GM12878 (cell line): ENCODE data around the gene DCTPP1. TPM values are rescaled to one million over a fixed set of nuclear protein-coding genes. Genes with fewer than 3 reads are reported as not detected.

Experiments
- ATAC-seq: fragments of 200-7000 bp; cut with Tn5 transposase; 3 replicates; pipeline ENCODE4 v1.9.1; 2020; ENCODE audit warnings: mild to moderate bottlenecking, moderate library complexity
- BruUV-seq: library from RNA; stranded (reverse); fragments of 400-500 nt; replicated peaks from 2 replicates; lab custom pipeline; 2021; lab: Mats Ljungman, UMichigan
- CTCF ChIA-PET: fragments of 300-600 bp; sonication (Branson Sonifier 250); formaldehyde crosslinking; extraction: SDS; loops from one replicate; lab custom pipeline; 2021; ENCODE audit warnings: inconsistent platforms; lab: Yijun Ruan, JAX
- POLR2A ChIA-PET: fragments of 350-600 bp; formaldehyde crosslinking; extraction: SDS; loops from one replicate; lab custom pipeline; 2021; ENCODE audit warnings: inconsistent platforms; lab: Charles Lee
- RAD21 ChIA-PET: fragments of 300-600 bp; sonication (Branson Sonifier 250); formaldehyde crosslinking; loops from one replicate; lab custom pipeline; 2023; ENCODE audit warnings: antibody characterized with exemption; ENCODE audit not compliant: unreplicated experiment; lab: Charles Lee
- SMC1A ChIA-PET: fragments of 300-600 bp; sonication (Branson Sonifier 250); formaldehyde crosslinking; loops from one replicate; lab custom pipeline; 2023; ENCODE audit not compliant: unreplicated experiment, uncharacterized antibody; lab: Charles Lee
- DNase-seq: peaks from one replicate; pipeline ENCODE4 v3.0.0-alpha.2; 2011; ENCODE audit warnings: low read depth, low spot score
- FAIRE-seq: peaks from 3 replicates; lab custom pipeline; 2011; peaks lifted over from hg19 to GRCh38; lab: Jason Lieb, UNC
- H2AFZ ChIP-seq: 2 replicates; pipeline ENCODE4 v1.6.0; 2011; ENCODE audit warnings: low read depth, low read length, control low read depth; ENCODE audit not compliant: control insufficient read depth
- H3K27ac ChIP-seq: 2 replicates; pipeline ENCODE4 v1.5.1; 2011; ENCODE audit warnings: control low read depth; ENCODE audit not compliant: control insufficient read depth, insufficient read depth
- H3K27me3 ChIP-seq, 2 experiments: replicated peaks in 1 of 2; 2 replicates each; pipeline versions ENCODE4 v1.6.0 to v1.6.1; 2011; ENCODE audit warnings: low read length in 1 of 2; ENCODE audit not compliant: control insufficient read depth in 2 of 2, insufficient read depth in 2 of 2
- H3K36me3 ChIP-seq, 2 experiments: 2 replicates each; pipeline ENCODE4 v1.5.1; 2011; ENCODE audit warnings: low read length in 1 of 2; ENCODE audit not compliant: control insufficient read depth in 2 of 2, insufficient read depth in 2 of 2
- H3K4me1 ChIP-seq: 2 replicates; pipeline ENCODE4 v1.6.1; 2011; ENCODE audit warnings: mild to moderate bottlenecking, low read length, moderate library complexity, mixed read lengths; ENCODE audit not compliant: control insufficient read depth, insufficient read depth
- H3K4me2 ChIP-seq: 2 replicates; pipeline ENCODE4 v1.6.0; 2011; ENCODE audit warnings: control low read depth; ENCODE audit not compliant: control insufficient read depth, insufficient read depth
- H3K4me3 ChIP-seq: fragments of 200-600 bp; sonication (generic); 2 replicates; pipeline ENCODE4 v1.5.1; 2016
- H3K79me2 ChIP-seq: 2 replicates; pipeline ENCODE4 v1.6.0; 2011; ENCODE audit warnings: low read length; ENCODE audit not compliant: control insufficient read depth, insufficient read depth
- H3K9ac ChIP-seq: 2 replicates; pipeline ENCODE4 v1.8.0; 2011; ENCODE audit warnings: low read length, control low read depth, mixed read lengths; ENCODE audit not compliant: control insufficient read depth, insufficient read depth
- H3K9me3 ChIP-seq: replicated peaks from 3 replicates; pipeline ENCODE4 v1.5.1; 2011; ENCODE audit warnings: mild to moderate bottlenecking, low read length; ENCODE audit not compliant: control insufficient read depth, insufficient read depth
- H4K20me1 ChIP-seq: 2 replicates; pipeline ENCODE4 v1.6.0; 2011; ENCODE audit not compliant: control insufficient read depth, insufficient read depth
- CHD1 ChIP-seq: IDR thresholded peaks from 2 replicates; pipeline ENCODE4 v1.6.1; 2012; ENCODE audit warnings: low read depth, low read length, improper control_type of control experiment
- MEF2B ChIP-seq: fragments of 450-650 bp; IDR thresholded peaks from 2 replicates; pipeline ENCODE4 v1.6.1; 2018; ENCODE audit warnings: mild to moderate bottlenecking, moderate library complexity; ENCODE audit not compliant: partially characterized antibody, poor library complexity, severe bottlenecking
- WGBS: methylation state at CpG from one replicate; pipeline ENCODE4 v1.1.6; 2016; ENCODE audit warnings: low lambda C conversion rate; ENCODE audit not compliant: insufficient replicate concordance, insufficient coverage; ENCODE audit errors: missing lambda C conversion rate; 5-methylcytosine and 5-hydroxymethylcytosine counted together
- in situ Hi-C: fragments of 300-500 bp; cut with MboI; formaldehyde crosslinking; loops from 9 replicates; pipeline ENCODE4 v1.14.3; 2018; ENCODE audit warnings: mixed read lengths
- intact Hi-C: fragments of 100-400 bp; cut with micrococcal nuclease; formaldehyde crosslinking; loops from one replicate; pipeline ENCODE4 v1.14.2; 2022; ENCODE audit not compliant: unreplicated experiment
- polyA plus RNA-seq, 11 experiments: library from polyadenylated mRNA; depleted of rRNA in 4 of 11; unstranded in 6 of 11; stranded (reverse) in 5 of 11; fragments of >200 nt; fragmentation: Nextera tagmentation in 4 of 11; fragmentation: Illumina TruSeq in 1 of 11; extraction: Ambion mirVana in 4 of 11; extraction: Trizol in 1 of 11; gene quantifications; 1 replicate in 1 of 11; 2 replicates in 10 of 11; pipeline versions ENCODE4 v1.2.1 to v1.2.3, GENCODE V29; 2011 to 2016; ENCODE audit warnings: inconsistent platforms in 2 of 11, missing spikeins in 2 of 11, low read depth in 1 of 11
- total RNA-seq, 4 experiments: library from RNA; depleted of rRNA in 3 of 4; stranded (reverse); fragments of >200 nt in 3 of 4; fragmentation: Illumina TruSeq in 1 of 4; extraction: Trizol in 1 of 4; gene quantifications; 2 replicates each; pipeline versions ENCODE4 v1.2.1 to v1.2.3, GENCODE V29; 2013 to 2021
- TF ChIP-seq, protein P1 (sequence below): fragments of 450-650 bp; IDR thresholded peaks from 2 replicates; pipeline ENCODE4 v1.6.1; 2016; ENCODE audit warnings: mild to moderate bottlenecking
- TF ChIP-seq, protein P2 (sequence below): fragments of 450-650 bp; IDR thresholded peaks from 2 replicates; pipeline ENCODE4 v1.6.1; 2017; ENCODE audit warnings: mild to moderate bottlenecking, low read depth, inconsistent platforms; ENCODE audit not compliant: poor library complexity, severe bottlenecking

DCTPP1 gene
- total and polyA plus RNA-seq, 10 of the 15 experiments (the other 5 are each of a cell fraction or from before 2014, with no cell fraction given) = 72.1 to 266 (median 157) TPM

DNA sequence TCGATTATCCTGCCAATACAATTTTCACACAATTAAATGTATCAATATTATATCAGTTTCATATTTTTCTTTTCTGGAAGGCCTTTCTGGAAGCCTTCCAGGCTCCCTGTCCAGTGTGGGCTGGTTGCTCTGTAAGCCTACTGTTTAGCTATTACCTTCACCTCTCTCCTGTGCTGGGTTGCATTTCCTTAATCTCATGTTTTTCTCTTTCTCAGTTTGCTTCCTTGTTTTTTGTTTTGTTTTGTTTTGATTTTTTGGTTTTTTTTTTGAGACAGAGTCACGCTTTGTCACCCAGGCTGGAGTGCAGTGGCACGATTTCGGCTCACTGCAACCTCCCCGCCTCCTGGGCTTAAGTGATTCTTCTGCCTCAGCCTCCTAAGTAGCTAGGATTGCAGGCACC lies 9.0 kb upstream of the DCTPP1 start:
- BruUV-seq = no TSS peak
- no peak; the same call in 2 of the 3 replicates for ATAC-seq
- H4K20me1 ChIP-seq = no peaks in the 10 kb centered on the region
- ChIA-PET RAD21 (interaction anchor here (1.0 to 2.5 kb wide), 3 partner anchors 9 to 128 kb away, joined by 3 to 10 read pairs (median 5); partner anchors contain the start of gene DCTPP1), POLR2A (interaction anchor here (0.6 to 2.6 kb wide), 5 partner anchors 9 to 236 kb away, joined by 3 to 10 read pairs (median 4); partner anchors contain the start of gene DCTPP1), SMC1A (interaction anchor here (0.6 to 4.1 kb wide), 3 partner anchors 9 to 38 kb away, joined by 4 to 18 read pairs (median 5); partner anchors contain the start of gene DCTPP1), CTCF (interaction anchor here (1.2 to 1.8 kb wide), 3 partner anchors 9 to 160 kb away, joined by 5 to 9 read pairs (median 6); partner anchors contain the start of gene DCTPP1)
- H3K4me1 ChIP-seq = peaks cover 9% of the 10 kb centered on the region
- H2AFZ ChIP-seq = no peak overlapping the region; the same call in 1 of the 2 replicates
- FAIRE-seq = no peak
- TF ChIP-seq, protein P1, sequence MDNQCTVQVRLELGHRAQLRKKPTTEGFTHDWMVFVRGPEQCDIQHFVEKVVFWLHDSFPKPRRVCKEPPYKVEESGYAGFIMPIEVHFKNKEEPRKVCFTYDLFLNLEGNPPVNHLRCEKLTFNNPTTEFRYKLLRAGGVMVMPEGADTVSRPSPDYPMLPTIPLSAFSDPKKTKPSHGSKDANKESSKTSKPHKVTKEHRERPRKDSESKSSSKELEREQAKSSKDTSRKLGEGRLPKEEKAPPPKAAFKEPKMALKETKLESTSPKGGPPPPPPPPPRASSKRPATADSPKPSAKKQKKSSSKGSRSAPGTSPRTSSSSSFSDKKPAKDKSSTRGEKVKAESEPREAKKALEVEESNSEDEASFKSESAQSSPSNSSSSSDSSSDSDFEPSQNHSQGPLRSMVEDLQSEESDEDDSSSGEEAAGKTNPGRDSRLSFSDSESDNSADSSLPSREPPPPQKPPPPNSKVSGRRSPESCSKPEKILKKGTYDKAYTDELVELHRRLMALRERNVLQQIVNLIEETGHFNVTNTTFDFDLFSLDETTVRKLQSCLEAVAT = peak; percentile 35; the same call in 1 of the 2 replicates
- TF ChIP-seq MEF2B = no peak
- no peak for TF ChIP-seq CHD1
- TF ChIP-seq, protein P2, sequence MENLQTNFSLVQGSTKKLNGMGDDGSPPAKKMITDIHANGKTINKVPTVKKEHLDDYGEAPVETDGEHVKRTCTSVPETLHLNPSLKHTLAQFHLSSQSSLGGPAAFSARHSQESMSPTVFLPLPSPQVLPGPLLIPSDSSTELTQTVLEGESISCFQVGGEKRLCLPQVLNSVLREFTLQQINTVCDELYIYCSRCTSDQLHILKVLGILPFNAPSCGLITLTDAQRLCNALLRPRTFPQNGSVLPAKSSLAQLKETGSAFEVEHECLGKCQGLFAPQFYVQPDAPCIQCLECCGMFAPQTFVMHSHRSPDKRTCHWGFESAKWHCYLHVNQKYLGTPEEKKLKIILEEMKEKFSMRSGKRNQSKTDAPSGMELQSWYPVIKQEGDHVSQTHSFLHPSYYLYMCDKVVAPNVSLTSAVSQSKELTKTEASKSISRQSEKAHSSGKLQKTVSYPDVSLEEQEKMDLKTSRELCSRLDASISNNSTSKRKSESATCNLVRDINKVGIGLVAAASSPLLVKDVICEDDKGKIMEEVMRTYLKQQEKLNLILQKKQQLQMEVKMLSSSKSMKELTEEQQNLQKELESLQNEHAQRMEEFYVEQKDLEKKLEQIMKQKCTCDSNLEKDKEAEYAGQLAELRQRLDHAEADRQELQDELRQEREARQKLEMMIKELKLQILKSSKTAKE = no peak
- intact Hi-C loops (no loop called here), in situ Hi-C loops (no loop called here)
- 32% methylated on average over 5 of the region's 5 CpGs for WGBS
- H3K9ac ChIP-seq = no peak overlapping the region
- H3K4me3 ChIP-seq = no peak overlapping the region
- no peaks in the 10 kb centered on the region; the same call in 1 of the 2 replicates for H3K79me2 ChIP-seq
- H3K9me3 ChIP-seq = no peaks in the 10 kb centered on the region
- DNase-seq = no peak
- no peak overlapping the region; the same call in 1 of the 2 replicates for H3K4me2 ChIP-seq
- H3K27ac ChIP-seq = no peak overlapping the region
- peaks cover 0 to 2% of the 10 kb centered on the region in 2 experiments; a peak in 2 of 4 replicates for H3K36me3 ChIP-seq
- no peaks in the 10 kb centered on the region for H3K27me3 ChIP-seq
